Measurements from ENCODE around the gene FGF14.

- TF ChIP-seq CTCF (IDR thresholded peaks at IDR 0.05) (no peak), POLR2A (IDR thresholded peaks at IDR 0.05) (no peak)
These were observed 665.3 kb downstream of the FGF14 start for GRCh38 chr13:101736566-101736965.
